HG03196 (cell line): ENCODE measurements around the gene PGAM2.

Experiments used
- ATAC-seq: cut with Tn5 transposase; IDR thresholded peaks from one replicate; pipeline ENCODE4 v1.9.1; 2021; ENCODE audit not compliant: unreplicated experiment

Gene PGAM2

DNA sequence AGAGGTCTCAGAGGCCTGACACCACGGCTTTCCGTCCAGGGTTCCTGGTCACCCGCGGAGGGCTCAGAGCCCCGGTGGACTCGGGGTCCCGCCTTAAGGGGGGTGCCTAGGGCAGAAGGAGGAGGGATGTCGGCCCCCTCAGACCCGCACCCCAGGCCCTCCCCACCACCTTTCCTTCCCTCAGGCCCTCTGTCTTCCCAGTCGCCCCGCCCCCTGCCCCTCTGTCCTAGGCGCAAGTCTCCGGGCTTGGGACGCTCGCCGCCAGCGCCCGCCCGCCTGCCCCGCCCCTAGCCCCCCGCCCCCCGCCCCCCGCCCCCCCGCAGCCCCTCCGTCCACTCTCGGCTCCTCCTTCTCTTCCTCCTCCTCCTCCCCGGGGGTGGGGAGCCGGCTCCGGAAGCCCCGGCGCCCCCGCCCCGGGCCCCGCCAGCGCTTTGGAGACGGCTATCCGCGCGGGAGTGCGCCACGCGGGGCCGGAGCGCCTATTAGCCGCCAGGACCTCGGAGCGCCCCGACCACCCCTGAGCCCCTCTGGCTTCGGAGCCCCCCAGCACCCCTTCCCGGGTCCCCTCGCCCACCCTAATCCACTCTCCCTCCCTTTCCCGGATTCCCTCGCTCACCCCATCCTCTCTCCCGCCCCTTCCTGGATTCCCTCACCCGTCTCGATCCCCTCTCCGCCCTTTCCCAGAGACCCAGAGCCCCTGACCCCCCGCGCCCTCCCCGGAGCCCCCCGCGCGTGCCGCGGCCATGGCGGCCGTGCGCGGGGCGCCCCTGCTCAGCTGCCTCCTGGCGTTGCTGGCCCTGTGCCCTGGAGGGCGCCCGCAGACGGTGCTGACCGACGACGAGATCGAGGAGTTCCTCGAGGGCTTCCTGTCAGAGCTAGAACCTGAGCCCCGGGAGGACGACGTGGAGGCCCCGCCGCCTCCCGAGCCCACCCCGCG, 38.8 kb upstream of the PGAM2 start, which contains the start of gene AEBP1:
TSS of gene AEBP1 (plus strand) at position 423 of the 937 bp plus-strand sequence. CDS start at position 744, 321 bp downstream.
- ATAC-seq = no peak

DNA sequence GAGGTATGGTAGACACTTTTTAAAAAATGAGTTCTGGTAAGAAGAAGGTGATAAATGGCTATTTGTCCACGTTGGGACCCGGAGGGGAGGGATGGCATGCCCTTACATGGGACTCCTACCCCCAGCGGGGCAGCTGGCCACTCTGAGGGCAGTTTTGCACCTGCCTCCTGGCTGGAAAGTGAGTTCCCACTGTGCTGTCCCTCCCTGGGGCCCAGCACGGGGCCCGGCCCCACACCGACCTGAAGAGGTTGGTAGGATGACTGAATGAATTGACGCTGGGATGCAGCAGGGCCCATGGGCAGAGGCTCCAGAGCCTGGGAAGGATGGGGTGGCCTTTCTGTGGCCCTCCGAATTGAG, 38.2 kb upstream of the PGAM2 start:
- no peak for ATAC-seq

DNA sequence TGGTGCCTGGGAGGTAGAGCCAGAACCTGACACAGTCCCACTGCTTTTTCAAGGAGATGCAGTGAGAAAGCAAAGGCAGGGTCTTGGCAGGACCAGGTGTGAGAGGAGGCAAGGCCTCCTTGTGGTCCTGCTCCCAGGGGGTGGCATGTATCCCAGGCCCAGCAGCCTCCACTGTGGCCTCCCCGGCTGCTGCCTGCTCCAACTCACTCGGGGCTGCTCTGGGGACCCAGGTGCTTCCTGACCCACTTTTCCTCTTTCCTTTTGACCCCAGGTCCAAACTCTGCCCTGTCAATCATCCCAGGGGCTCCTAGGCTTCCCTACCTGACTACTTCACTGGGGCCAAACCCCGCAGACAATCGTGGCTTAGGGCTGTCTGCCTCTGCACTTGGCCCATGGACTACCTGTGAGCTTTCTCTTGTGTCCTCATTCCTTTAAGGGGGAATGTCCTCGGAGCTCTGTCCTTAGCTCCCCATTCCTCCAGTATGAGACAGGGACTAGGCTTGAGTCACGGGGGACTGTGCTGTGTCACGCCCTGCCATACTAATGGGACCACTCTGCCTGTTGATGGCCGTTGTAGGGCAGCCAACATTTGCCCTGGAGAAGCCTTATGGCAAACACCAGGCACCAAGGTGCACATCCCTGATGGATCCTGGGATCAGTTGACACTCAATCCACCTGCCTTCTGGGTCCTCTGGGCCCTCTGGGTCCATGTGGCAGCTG, 37.6 kb upstream of the PGAM2 start:
- no peak for ATAC-seq

DNA sequence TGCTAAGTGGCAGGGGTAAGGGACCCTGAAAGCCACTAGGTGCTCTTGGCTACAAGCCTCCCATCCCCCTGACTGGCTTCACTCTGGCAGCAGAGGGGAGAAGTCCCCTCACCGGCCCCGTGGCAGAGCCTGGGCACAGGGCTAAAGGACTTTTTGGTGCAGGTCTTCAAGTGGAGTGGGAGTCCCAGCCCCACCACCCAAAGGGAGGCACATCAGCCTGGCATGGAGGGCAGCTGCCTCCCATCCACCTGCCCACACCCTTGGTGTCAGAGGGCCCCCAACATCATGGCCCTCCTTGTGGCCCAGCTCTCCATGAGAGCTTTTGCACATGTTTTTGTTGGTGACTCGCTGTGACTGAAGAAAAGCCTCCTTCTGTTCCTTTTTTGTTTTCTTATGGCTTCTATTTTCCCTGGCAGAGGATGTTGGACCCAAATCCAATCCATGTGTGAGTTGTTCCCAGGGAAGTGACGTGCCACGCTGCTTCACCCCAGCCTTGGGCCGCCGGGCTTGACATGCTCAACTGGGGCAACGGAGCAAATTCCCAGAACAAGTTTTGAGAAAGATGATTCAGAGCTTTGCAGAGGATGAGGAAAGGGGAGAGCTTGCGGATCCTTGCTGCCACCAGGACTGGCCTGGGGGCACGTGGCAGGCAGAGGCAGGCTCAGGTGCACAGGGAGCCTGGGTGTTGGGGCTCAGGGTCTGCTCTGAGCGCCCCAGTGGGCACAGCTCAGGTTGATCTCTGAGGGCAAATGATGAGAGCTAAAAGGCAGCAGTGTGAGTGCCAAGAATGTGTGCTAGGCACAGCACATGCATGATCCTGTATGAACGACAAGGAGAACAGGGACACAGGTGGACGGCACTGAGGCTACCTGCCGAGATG, 36.8 kb upstream of the PGAM2 start:
- no peak for ATAC-seq

DNA sequence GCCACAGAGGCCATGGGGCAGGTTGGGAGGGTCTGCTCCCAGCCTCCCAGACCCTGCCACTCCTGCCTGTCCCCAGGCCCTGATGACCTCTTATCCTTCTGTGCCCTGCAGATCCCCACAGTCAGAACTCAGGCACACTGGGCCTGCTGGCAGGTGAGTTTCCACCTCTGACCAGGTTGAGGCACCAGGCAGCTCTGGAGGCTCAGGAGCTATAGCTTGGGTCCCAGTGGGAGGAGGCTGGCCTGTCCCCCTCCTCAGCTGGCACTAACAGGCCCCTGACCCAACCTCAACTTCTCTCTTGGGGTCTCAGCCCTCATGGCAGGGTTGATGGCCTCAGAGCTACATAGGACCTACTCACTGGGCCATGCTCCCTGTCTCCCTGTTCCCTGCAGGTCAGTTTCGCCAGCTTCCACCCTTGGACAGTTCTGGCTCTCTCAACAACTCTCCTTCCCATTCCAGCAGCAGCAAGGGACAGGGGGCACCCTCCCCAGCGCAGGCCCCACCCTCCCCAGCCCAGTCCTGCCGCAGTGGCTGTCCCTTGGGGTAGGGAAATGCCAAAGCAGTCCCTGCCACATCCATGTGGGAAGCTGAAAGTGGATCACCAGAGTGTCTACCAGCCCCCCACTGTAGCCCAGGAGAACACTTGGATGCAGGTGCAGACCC, 36.1 kb upstream of the PGAM2 start:
- no peak for ATAC-seq

DNA sequence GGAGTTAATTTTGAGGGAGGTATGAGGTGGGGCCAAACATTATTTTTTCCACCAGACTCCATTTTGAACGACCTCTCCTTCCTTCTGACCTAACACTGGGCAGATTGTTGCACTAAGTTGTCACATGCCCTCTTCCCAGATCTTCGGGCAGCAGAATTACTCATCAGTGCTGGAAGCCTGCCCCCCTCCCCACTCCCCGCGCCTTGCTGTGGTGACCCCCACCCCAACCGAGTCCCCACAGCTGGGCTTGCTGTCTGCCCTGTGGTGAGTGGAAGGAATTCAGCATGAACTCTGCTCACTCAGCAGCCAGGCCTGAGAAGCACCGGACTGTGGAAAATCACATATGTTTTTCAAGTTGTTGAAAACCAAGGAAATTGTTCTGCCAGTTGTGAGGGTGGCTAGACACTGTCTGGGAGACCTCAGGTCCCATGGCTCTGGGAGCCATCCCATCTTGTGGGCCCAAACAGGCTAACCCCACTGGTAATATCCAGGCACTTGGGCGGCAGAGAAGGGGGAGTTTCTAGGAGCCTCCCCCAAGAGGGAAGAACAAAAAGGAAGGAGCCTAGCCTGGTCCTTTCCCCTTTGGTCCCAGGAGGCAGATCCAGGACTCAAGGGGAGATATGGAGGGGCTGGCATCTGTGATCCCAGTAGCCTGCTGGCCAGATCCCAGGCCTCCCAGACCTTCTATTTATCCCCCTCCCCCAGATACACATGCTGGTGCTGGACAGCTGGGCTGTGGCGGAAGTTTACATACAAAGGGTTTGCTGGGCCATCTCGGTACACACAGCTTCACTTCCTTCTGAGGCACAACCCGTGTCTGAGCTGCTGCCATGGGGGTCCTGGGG, 35.3 kb upstream of the PGAM2 start:
- no peak for ATAC-seq

DNA sequence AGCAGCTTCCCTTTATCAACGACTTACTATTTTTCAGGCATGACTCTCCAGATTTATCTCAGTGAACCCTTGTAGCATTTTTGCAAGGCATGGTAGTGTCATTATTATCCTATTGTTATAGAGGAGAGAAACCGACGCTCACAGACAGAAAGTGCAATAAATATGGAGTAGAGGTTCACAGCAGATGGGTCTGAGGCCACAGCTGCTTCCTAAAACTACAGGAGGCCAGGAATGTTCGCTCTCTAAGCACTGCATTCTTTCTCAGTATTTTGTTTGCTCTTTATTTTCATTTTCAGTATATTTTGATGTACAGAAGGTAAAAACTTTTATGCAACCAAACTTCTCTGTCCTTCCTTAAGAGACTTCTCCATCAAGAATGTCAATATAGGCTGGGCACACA, 34.3 kb upstream of the PGAM2 start:
- ATAC-seq = no peak

DNA sequence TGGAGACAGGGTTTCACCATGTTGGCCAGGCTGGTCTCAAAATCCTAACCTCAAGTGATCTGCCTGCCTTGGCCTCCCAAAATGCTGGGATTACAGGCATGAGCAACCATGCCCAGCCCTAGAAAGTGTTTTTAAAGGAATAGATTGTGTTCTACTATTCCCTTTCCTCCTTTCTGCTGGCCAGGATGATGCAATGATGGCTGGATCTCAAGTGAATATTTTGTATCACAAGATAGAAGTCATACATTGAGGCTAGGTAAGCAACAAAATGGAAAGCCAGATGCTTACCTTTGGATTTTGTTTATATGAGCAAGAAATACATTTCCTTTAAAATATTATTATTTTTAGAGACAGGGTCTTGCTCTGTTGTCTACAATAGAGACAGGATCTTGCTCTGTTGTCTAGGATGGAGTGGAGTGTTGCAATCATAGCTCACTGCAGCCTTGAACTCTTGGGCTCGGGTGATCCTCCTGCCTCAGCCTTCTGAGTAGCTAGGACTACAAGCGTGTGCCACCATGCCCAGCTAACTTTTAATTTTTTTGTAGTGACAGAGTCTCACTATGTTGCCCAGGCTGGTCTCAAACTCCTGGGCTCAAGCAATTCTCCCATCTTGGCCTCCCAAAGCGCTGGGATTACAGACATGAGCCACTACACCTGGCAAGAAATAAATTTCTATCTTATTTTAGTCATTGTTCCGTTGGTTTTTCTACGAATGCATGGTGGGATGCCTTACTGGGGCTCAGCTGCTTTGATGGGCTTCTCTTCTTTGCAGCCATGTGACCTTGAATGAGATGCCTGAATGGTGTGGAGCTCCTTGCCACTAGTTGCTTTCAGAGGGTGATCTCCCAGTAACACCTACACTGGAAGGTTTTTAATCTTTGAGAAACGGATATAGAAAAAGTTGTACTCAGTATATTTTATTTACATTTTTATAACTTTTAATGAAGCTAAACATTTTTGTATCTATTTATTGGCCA, 33.0 kb upstream of the PGAM2 start:
- ATAC-seq = no peak

DNA sequence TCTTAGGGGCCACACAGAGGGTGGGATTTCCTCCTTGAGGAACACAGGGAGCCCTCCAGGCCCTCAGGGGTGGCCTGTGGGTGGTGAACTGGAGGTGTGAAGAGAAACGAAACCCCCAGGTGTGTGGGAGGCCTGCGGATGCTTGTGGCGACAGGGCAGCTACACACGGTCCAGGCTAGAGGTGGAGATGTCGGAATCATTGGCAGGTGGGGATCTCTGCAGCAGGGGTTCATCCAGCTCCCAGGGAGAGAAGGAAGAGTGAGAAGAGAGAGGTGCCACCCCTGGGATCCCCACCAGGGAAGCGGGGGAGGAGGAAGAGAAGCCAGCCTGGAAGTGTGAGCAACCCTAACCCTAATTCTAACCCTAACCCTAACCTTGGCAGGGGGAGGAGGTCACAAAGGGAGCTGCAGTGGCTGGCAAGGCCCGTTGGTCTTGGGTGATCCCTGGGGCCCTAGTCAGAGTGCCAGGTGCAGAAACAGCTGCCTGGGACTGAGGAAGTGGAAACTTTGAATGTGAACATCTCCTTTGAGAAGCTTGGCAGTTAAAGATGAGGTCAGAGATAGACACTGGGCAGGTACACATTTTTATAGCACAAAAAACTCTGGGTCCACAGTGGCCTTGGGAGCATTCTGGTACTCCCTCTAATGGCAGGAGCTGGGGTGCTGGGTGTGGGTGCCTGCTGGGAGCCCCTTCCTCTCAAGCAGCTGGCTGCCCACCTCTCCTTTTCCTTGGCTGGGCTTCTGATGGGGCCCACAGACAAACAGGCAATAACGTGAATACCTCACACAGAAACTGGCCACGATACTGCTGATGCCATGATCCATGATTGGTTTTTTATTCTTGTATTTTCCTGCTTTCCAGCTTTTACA, 31.9 kb upstream of the PGAM2 start:
- peak; percentile 47 for ATAC-seq

DNA sequence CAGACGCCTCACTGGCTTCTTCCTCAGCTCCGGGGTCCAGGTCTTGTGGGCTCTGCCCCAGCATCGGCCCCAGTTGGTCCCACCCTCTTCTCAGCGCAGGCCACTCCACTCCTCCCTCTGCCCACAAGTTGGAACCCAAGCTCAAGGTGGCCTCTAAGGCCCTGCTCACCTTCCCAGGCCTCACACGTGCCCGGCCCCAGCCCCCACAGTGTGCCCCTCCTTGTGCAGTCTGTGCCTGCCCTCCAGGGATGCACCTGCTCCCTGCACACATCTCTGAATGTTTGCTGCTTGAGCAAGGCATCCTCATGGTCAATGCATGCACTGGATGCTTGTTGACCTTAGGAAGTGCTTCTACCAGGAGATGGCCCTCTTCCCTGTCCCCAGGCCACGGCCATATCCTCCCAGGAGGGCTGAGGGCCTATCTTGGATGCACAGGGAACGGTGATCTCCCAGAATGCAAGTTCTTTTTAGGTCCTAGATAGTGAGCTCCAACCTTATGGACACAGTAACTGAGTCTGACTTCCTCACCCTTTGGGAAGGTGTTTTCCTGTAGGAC, 31.0 kb upstream of the PGAM2 start:
- no peak for ATAC-seq

DNA sequence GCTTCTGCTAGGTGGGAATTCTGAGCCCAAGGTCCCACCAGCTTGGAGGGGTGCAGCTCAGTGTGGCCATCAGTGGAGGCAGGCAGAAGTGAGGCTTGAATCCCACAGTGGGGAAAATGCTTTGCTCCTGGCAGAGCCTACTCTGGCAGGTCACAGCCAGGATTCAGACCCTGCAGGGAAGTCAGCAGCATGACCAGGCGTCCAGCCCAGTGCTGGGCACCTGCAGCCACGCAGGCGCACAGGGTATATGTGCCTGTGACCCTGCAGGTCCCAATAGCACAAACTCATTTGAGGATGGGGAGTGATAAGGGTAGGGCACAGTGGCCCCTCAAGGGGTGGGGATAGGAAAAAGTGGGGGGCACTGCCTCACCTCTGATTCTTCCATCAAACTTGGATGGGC, 30.4 kb upstream of the PGAM2 start:
- no peak for ATAC-seq

DNA sequence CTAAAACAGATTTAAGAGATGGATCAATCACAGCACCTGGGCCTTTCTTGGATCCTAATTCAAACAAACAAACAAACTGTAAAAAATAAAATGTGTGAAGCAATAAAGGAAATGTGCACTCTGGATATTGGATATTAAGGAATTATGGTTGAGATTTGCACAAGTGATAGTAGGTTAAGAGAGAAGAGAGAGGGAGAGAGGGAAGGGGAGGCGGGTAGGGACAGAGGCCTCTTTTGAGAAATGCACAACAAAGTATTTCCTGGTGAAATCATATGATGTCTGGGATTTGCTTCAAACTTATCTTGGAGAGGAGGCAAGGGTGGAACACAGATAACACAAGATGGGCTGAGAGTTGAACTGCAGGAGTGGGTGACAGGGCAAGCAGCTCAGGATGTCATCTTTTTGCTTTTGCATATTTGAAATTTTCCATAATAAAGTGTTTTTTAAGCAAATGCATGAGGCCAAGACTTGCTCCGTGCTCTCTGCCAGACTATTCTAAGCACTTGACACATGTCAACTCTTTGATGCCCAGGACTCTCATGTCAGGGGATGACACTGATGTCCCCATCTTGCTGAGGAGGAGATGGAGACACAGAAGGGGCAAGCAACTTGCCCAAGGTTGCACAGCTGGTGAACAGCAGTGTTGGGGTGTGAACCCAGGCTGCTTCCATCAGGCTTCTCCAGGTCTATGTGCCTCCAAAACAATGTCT, 29.7 kb upstream of the PGAM2 start:
- ATAC-seq = no peak

DNA sequence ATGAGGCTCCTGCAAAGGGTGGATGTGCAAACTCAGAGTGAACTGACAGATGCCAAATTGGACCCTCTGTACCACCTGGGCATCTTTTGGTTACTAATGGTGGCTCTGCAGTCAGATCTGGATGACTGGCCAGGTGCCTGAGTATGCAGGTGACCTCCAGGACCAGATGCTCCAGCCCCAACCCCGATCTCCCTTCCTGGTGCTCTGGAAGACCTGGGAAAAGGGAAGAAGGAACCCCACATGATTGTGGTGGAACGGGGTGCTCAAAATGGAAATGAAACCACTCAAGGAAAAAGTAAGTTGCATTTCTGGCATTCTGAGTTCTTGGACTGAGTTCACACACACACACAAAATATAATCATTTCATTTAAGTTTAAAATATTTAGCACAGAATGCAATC, 29.0 kb upstream of the PGAM2 start:
- no peak for ATAC-seq

DNA sequence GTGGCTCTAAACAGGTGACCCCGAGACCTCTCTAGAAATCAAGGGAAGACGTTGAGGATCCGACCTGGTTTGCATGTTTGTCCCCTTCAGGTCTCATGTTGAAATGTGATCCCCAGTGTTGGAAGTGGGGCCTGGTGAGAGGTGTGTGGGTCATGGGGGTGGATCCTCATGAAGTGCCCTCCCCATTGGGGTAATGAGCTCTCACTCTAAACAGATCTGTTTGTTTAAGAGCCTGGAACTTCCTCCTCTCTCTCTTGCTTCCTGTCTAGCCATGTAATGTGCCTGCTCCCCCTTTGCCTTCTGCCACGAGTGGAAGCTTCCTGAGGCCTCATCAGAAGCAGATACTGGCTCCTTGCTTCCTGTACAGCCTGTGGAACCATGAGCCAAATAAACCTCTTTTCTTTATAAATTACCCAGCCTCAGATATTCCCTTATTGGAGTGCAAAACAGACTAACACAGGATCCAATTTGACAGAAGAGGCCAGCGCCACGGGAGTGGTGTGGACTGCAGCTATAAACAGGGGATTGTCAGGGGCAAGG, 27.8 kb upstream of the PGAM2 start:
- no peak for ATAC-seq

DNA sequence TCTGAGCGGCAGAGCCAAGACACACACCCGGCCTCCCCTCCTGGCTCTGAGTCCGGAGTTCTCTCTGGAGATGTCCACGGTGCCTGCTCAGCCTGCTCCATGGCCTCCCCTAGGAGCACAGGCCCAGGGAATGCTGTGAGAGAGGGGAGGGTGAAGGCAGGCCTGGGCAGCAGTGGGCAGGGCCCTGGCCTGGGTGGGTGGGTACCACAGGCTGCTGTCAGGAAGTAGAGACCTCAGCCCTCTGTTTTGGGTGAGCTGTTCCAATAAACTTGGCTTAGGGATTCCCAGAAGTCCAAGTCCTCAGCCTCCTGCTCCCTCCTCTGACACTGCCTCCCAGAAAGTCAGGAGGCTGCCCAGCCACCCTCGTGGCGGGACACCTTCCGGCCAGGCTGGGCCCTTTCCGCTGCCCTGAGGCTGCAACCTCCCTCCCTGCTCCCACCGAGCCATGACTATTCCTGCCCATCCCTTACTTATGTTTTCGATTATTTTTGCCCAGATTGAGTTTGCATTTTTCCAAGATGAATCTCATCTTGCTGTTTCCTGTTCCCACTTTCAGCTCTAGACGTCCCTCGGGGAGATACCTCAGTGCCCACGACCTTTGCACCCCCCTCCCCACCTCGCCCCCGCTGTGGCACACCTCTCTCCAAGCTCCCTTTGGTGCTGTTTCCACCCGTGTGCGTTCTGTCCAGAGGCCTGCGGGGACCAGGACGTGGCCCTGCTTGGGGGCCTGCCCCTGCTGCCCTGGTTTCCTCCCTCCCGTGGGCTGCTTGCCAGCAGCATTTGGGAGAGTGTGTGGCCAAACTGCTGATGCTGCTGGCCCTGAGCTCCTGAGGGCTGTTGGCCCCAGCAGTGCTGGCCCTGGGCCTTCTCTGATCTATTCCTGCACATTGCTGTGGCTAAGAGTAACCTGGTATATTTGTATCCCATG, 22.8 kb upstream of the PGAM2 start:
- ATAC-seq = no peak
